GM13977 (cell line): ENCODE data around the gene FAM118B.

Experiments used
- DNase-seq: peaks from one replicate; pipeline ENCODE4 v3.0.0; 2012; ENCODE audit warnings: low spot score
- in situ Hi-C: fragments of 300-500 bp; cut with MboI; formaldehyde crosslinking; loops from one replicate; pipeline ENCODE4 v1.12.0; 2022; ENCODE audit warnings: low sequenced_read_pairs, low pct_unique_long_range_greater_than_20kb, mixed read lengths, inconsistent platforms; ENCODE audit not compliant: unreplicated experiment
- TF ChIP-seq, protein P1 (sequence below): IDR thresholded peaks from 2 replicates; pipeline ENCODE4 v1.5.1; 2012; ENCODE audit warnings: mild to moderate bottlenecking, control low read depth; ENCODE audit not compliant: insufficient read depth; ENCODE audit errors: extremely low read depth, missing control alignments

Gene FAM118B

DNA sequence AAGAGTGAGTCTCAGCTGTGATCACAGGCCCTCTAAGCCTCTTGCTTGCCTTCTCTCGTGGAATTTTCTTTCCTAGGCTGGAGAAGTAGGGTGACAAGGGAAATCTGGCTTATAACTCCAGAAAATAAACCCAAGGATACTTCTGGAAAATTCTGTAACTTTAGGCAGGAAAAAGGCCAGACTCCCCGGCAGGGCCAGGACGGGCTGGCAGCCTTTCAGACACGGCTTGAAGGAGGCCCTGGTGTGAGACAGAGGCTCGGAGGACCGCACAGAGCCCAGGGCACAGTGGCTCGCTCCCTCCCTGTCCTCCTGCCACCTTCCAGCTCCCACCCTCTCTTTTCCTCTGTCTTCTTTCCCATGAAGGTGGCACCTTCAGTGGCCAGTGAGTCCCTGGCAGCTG is 19.2 kb upstream of the FAM118B start:
- no peak for DNase-seq
- TF ChIP-seq, protein P1, sequence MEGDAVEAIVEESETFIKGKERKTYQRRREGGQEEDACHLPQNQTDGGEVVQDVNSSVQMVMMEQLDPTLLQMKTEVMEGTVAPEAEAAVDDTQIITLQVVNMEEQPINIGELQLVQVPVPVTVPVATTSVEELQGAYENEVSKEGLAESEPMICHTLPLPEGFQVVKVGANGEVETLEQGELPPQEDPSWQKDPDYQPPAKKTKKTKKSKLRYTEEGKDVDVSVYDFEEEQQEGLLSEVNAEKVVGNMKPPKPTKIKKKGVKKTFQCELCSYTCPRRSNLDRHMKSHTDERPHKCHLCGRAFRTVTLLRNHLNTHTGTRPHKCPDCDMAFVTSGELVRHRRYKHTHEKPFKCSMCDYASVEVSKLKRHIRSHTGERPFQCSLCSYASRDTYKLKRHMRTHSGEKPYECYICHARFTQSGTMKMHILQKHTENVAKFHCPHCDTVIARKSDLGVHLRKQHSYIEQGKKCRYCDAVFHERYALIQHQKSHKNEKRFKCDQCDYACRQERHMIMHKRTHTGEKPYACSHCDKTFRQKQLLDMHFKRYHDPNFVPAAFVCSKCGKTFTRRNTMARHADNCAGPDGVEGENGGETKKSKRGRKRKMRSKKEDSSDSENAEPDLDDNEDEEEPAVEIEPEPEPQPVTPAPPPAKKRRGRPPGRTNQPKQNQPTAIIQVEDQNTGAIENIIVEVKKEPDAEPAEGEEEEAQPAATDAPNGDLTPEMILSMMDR: no peak
- in situ Hi-C loops: loop anchor here (5.0 kb wide), 1 partner anchor 270 kb away; no protein-coding TSS in a partner anchor

DNA sequence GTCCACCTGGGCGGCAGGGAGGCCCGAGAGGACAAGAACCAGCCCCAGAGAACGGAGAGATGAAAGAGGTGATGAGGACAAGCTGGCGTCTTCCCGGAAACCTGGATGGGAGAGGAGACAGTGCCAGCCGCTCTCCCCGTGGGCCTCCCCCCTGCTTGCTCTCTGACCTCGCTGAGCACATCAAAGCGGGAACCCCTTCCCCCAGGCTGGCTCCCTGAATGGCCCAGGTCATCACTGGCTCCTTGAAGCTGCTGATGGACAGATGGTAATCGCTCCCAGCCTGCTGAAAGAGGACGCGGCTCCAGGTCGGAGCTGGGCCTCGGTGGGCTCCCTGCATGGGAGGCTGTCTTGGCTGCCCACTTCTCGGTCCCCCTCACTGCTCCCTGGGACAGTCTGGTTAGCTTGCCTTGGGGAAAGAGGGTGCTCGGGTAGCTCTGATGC is 18.5 kb upstream of the FAM118B start:
- DNase-seq: no peak
- TF ChIP-seq, protein P1: no peak
- in situ Hi-C loops: loop anchor here (5.0 kb wide), 1 partner anchor 271 kb away; no protein-coding TSS in a partner anchor

DNA sequence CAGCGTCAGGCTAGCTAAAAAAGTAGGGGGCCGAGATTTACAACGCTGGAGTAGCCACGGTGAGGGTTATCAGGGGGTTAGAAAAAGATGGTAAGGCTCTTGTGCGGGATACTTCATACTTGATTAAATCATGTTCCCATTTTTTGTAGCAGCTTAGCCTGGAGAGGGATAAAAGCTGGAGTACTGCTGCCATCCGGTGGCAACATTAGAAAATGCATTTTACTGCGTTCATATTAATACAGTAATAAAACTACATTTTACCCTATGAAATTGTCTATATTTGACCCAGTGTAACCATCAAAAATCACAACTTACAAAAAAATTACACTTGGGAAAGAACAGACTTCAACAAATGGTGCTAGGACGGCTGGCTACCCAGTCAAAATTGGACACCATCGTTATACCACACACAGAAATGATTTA is 17.4 kb upstream of the FAM118B start:
- TF ChIP-seq, protein P1: peak; percentile 69
- in situ Hi-C loops: loop anchor here (5.0 kb wide), 1 partner anchor 272 kb away; no protein-coding TSS in a partner anchor
- peak; percentile 56 for DNase-seq

DNA sequence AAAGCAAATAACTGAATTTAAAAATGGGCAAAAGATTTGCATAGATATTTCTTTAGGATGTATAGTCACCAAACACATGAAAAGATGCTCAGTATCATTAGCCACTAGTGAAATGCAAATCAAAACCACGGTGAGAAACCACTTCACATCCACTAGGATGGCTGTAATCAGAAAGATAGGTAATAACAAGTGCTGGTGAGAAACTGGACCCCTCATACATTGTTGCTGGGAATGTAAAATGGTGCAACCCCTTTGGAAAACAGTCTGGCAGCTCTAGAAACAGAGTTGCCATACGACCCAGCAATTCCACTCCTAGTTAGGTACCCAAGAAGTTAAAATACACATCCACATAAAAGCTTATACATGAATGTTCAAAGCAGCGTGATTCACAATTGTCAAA is 16.5 kb upstream of the FAM118B start:
- no peak for DNase-seq
- TF ChIP-seq, protein P1: no peak
- in situ Hi-C loops: no loop called here

DNA sequence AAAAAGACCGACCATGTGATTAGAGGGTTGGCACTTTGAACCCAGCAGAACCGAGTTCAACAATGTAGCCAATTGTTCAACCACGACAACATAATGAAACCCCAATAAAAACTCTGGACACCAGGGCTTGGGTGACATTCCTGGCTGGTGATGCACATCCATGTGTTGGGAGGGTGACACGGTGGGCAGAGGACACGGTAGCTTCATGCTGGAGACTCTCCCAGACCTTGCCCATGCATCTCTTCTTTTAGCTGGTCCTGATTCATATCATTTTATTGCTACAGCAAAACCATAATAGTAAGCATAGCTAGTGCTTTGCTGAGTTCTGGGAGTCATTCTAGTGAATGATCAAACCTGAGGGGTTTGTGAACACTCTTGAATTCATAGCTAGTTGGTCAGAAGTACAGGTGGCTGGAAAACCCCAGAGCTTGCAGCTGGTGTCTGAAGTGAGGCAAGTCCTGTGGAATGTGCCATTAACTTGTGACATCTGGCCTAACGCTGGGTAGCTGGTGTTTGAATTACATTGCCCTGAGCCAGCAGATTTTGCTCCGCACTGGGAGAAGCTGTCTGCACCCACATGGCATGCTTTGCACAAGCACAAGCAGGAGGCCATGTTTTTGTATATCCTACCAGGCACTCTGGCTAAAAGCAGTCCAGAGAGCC is 14.2 kb upstream of the FAM118B start:
- DNase-seq: no peak
- in situ Hi-C loops: no loop called here
- TF ChIP-seq, protein P1: no peak

DNA sequence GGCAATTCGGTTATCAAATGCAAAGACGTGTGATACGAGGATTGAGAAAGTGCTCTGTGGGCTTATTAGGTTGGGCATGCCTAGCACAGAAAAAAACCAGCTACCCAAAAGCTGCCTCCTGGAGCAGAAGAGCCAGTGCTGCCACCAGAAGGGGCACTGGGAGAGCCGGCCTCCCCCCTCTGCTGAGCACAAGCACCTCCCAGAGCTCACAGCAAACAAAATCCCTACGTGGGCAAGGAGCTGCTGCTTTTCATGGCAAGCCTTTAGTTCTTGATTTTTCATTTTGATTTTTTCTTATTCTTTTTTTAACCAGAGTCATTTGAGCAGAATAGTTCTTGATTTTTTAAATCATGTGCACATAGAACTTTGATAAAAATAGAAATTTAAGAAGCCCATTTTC is 12.9 kb upstream of the FAM118B start:
- TF ChIP-seq, protein P1: no peak
- DNase-seq: no peak
- in situ Hi-C loops: no loop called here
